Measurements from ENCODE around the gene RAB14.
"Not testable (repeated sequence)": the region's sequence is repeated elsewhere in the genome, so short reads cannot be mapped to it uniquely, and the experiment has no call there.

RAB14 gene

GRCh38 chr9:121182989-121183388 lies 18.7 kb downstream of the RAB14 start:
- no peak for DNase-seq (ENCODE audit: extremely low read depth, low read depth)
- no peak for TF ChIP-seq CTCF (IDR thresholded peaks at IDR 0.05; ENCODE audit: low read depth, low read length)

- TF ChIP-seq CTCF (IDR thresholded peaks at IDR 0.05; ENCODE audit: low read depth, low read length): no peak
- no peak for DNase-seq (ENCODE audit: extremely low read depth, low read depth)
These were observed 19.4 kb downstream of the RAB14 start for GRCh38 chr9:121182101-121182836.

DNA sequence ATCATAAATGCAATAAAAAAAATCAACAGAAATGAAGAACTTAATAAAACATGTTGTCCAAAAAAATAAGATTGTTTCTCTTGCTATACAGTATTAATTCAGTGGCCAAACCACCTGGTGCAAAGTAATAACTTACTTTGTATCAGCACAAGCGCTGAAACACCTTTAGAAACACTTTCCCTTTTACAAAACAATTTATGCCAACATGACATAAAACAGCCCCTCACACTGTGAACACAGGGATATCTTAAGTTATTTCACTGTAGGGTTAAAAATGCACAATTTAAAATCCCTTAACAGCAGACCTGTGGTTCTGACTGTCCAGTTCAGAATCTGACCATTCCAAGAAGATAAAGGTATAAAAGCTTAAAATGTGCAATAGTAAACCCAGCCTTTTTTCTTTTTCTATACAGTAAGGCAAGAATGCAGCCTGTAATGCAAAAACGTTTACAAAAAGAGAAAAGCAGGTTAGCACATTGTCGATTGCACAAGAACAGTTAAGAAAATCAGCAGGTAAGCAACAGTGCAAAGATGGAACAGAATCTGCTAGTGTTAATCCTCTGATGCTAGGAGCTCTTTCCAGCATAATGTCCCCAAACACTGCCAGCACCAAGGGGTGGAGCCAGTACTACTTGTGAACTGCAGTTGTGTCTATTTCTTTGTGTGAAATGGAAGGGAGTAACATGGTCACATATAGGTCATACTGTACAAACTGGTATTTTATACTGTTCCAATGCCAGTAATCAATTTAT lies 21.6 kb downstream of the RAB14 start:
- TF ChIP-seq CTCF (IDR thresholded peaks at IDR 0.05; ENCODE audit: low read depth, low read length): no peak
- no peak for DNase-seq (ENCODE audit: extremely low read depth, low read depth)

DNA sequence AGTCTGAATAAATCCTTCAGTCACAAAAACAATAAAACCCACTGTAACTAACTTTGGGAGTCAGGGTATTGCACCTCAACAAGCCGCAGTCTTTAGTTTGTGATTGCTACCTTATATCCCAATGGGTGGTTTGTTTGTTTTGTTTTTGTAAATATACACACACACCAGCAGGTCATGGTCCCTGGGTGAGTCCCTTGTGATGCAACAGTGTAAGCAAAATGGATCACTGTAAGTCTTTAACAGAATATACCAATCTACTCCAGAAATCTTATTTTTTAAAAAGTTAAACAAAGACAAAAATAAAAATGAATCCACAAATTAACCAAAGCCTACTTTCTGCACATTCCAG lies 22.3 kb downstream of the RAB14 start:
- DNase-seq (ENCODE audit: extremely low read depth, low read depth): not testable (repeated sequence)

DNA sequence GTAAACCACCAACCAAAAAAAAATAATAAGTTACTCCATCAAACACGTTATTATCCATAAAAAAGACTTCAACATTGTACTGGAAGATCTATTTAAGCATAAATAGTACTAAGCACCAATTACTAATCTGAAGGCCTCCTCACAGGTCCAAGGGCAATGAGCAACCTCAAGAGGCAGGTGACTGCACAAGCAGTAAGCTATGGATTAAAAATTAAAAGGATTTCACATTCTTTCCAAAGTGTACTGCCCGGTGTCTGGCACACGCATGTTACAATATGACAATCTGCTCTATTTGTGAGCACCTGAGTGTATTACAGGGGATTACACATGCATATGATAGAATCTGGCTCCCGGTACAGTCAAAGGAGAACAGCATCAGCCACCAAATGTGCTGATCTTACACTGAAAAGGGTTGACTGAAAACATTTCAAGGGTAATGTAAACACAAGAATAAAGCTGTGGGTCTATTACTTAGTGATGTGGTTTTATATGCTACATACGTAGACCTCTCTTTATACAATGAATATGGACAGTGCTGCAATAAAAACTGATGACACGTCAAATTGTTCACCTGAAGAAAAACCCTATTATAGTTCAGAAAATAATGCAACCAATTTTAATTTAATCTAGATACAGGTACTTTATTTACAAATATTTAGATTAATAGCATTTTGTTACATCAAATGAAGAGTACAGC lies 22.8 kb downstream of the RAB14 start:
- no peak for DNase-seq (ENCODE audit: extremely low read depth, low read depth)
- no peak for TF ChIP-seq CTCF (IDR thresholded peaks at IDR 0.05; ENCODE audit: low read depth, low read length)

DNA sequence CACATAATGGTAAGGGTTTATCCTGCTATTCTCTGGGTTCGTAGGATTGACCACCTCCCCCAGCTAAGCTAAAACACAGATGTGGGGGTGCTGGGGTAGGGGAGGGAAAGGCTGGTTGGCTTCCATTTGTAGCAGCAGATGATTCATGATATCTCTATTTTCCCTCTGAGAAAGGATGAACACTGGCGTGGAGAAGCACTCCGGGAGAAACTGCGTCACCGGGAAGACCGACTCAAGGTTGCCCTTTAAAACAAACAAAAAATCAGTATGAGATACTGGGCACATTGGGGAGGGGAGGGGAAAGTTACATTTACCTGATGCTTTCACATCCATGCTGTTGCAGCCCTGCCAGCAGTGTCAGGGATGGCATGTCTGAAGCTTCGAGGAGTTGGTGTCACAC lies 28.2 kb downstream of the RAB14 start:
- TF ChIP-seq CTCF (IDR thresholded peaks at IDR 0.05; ENCODE audit: low read depth, low read length): no peak
- no peak for DNase-seq (ENCODE audit: extremely low read depth, low read depth)

DNA sequence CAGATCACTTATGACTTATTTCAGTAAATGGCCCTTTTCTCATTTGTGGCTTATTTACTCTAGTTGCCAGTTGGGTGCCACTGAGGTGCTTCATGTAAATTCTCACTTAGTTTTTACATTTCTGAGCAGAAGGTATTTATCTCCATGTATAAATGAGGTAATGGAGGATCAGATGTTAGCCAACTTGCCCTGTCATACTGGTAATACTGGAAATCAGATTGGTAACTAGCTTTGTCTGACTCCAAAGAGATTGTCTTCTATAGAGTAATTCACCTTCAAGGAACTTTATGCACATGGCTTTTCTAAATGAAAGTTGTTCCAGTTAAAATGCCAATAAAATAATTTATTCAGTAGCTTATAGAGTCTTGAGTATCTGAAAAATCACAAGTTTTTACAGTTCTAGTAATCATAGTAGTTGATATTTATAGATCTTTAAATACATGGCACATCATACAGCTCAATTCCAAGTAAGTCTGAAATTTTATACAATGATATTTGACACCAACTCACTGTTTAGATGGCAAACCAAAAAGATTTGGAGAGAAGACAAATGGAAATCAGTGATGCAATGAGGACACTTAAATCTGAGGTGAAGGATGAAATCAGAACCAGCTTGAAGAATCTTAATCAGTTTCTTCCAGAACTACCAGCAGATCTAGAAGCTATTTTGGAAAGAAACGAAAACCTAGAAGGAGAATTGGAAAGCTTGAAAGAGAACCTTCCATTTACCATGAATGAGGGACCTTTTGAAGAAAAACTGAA lies 28.8 kb downstream of the RAB14 start:
- DNase-seq (ENCODE audit: extremely low read depth, low read depth): no peak
- TF ChIP-seq CTCF (IDR thresholded peaks at IDR 0.05; ENCODE audit: low read depth, low read length): no peak
